Measurements from ENCODE around the gene FILIP1L. TPM values are rescaled to one million over a fixed set of nuclear protein-coding genes. Genes with fewer than 3 reads are reported as not detected.

Gene FILIP1L
- total RNA-seq, 1 donor = 213 TPM

DNA sequence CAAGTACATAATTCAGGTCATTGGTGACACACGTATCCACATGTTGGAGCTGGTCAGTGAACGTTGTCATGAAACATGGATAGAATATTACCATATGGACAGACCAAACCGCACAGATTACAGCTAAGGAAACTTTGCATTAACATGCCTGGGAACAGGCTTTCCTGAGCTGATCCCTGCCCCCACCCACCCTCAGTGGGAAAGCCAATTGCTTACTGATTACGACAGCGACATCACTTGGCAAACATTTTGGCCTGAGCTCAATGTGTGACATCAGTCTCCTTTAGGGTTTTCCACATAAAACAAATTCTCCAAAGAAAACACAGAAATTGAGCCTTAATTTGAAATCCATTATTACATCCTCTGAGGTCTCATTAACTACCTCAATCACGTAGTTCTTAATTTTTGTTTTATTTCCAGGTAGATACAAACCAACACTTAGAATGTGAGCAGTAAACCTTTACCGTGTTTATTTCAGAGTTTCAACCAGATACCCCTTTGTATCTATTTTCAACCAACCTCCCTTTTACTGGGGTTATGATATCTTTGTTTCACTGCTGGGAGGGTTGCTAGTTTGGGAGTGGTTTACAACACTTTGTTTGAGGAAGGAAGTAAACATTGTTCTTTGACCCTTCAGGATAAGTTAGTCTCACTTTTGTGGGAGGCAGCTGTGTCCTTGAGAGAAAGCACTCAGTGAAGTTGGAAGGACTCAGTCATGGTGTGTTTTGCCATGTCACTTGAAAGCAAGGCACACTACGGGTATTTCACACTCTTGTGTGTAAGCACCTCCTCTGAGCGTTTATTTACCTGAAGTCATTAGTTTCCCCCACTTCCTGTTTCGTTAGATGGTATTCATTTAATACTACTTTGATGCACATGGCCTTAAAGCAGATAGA lies 193.6 kb downstream of the FILIP1L start:
- DNase-seq (ENCODE audit: low read depth) = peak; percentile 80
- no peak for TF ChIP-seq CTCF (IDR thresholded peaks at IDR 0.05; ENCODE audit: insufficient read depth, low read depth, low read length)
- H3K4me3 ChIP-seq (ENCODE audit: low read depth, low read length) = no peak overlapping the region

- H3K4me3 ChIP-seq (ENCODE audit: low read depth, low read length) = no peak overlapping the region
- TF ChIP-seq CTCF (IDR thresholded peaks at IDR 0.05; ENCODE audit: insufficient read depth, low read depth, low read length) = no peak
- no peak for DNase-seq (ENCODE audit: low read depth)
Measured at GRCh38 chr3:99919694-99920093, 194.6 kb downstream of the FILIP1L start.

GRCh38 chr3:99918715-99919114 lies 195.6 kb downstream of the FILIP1L start:
- H3K4me3 ChIP-seq (ENCODE audit: low read depth, low read length) = no peak overlapping the region
- no peak for DNase-seq (ENCODE audit: low read depth)
- TF ChIP-seq CTCF (IDR thresholded peaks at IDR 0.05; ENCODE audit: insufficient read depth, low read depth, low read length) = no peak

GRCh38 chr3:99915906-99916432 lies 198.3 kb downstream of the FILIP1L start:
- no peak overlapping the region for H3K4me3 ChIP-seq (ENCODE audit: low read depth, low read length)
- DNase-seq (ENCODE audit: low read depth) = no peak
- no peak for TF ChIP-seq CTCF (IDR thresholded peaks at IDR 0.05; ENCODE audit: insufficient read depth, low read depth, low read length)

- no peak for TF ChIP-seq CTCF (IDR thresholded peaks at IDR 0.05; ENCODE audit: insufficient read depth, low read depth, low read length)
- DNase-seq (ENCODE audit: low read depth) = no peak
- H3K4me3 ChIP-seq (ENCODE audit: low read depth, low read length) = no peak overlapping the region
Measured at GRCh38 chr3:99911433-99911832, 202.9 kb downstream of the FILIP1L start.

DNA sequence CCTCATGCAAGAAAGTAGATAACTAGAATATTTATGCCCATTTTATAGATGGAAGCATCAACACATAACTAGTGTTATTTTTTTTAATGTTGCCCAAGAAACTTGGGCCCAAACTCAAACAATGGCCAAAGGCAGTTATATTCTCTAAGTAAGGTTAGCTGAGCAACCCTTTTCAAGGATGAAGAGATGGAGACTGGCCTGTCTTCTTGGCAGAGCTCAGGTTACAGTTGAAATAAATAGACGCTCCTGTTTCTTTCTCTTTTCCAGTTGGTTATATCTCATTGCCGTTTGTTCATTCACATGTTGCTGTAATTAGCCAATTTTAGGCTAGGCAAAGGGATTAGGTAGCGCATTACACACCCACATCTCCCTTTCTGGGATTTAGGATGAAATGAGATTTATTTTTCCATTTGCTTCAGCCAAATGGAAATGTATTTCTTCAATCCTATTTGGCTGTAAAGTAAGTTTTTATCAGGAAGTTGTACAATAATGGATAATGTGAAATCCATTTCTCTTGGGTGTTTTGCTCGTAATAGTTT lies 203.5 kb downstream of the FILIP1L start:
- H3K4me3 ChIP-seq (ENCODE audit: low read depth, low read length) = no peak overlapping the region
- no peak for DNase-seq (ENCODE audit: low read depth)
- TF ChIP-seq CTCF (IDR thresholded peaks at IDR 0.05; ENCODE audit: insufficient read depth, low read depth, low read length) = no peak
